GM12878 (cell line): Measurements from ENCODE around the gene DZIP1L.

Experiments
- ATF7 ChIP-seq: fragments of 450-650 bp; IDR thresholded peaks from 2 replicates; pipeline ENCODE4 v1.6.1; 2016; ENCODE audit warnings: low read depth, mild to moderate bottlenecking
- CTCF ChIP-seq, 3 experiments: IDR thresholded peaks in 2 of 3; conservative IDR thresholded peaks in 1 of 3; 2 replicates each; pipeline ENCODE4 v1.5.1; 2011; ENCODE audit warnings: low read depth in 3 of 3, low read length in 3 of 3, mild to moderate bottlenecking in 3 of 3, control low read depth in 2 of 3, moderate library complexity in 2 of 3, inconsistent platforms in 1 of 3, mixed read lengths in 1 of 3; ENCODE audit not compliant: control insufficient read depth in 2 of 3, insufficient read depth in 1 of 3; ENCODE audit errors: extremely low read depth in 1 of 3
- ETV6 ChIP-seq, 2 experiments: fragments of 450-650 bp in 1 of 2; IDR thresholded peaks in 1 of 2; conservative IDR thresholded peaks in 1 of 2; 2 replicates each; pipeline ENCODE4 v1.6.1; 2014; ENCODE audit warnings: antibody characterized with exemption in 1 of 2, borderline replicate concordance in 1 of 2, low read depth in 1 of 2, mild to moderate bottlenecking in 1 of 2, moderate library complexity in 1 of 2
- TAF1 ChIP-seq: IDR thresholded peaks from 2 replicates; pipeline ENCODE4 v1.6.1; 2011; ENCODE audit warnings: mild to moderate bottlenecking, low read depth, low read length, borderline replicate concordance
- ZNF217 ChIP-seq: fragments of 450-650 bp; IDR thresholded peaks from 2 replicates; pipeline ENCODE4 v1.6.1; 2017; ENCODE audit warnings: antibody characterized with exemption, mild to moderate bottlenecking

GRCh38 chr3:138031536-138031935 lies 83.9 kb downstream of the DZIP1L start:
- TF ChIP-seq ZNF217 (no peak), CTCF (IDR thresholded peaks at IDR 0.05 in 2 of 3, conservative IDR thresholded peaks at IDR 0.05 in 1 of 3; ENCODE audit: control insufficient read depth in 2 of 3, extremely low read depth in 1 of 3, insufficient read depth in 1 of 3, low read depth in 3 of 3, low read length in 3 of 3) (no peak), ETV6 (conservative IDR thresholded peaks at IDR 0.05 in 1 of 2, IDR thresholded peaks at IDR 0.05 in 1 of 2; ENCODE audit: borderline replicate concordance in 1 of 2, low read depth in 1 of 2) (no peak), ATF7 (0 out of 2 replicates have a peak, but pooled peaks have one; percentile 23), TAF1 (no peak)
